Testis (tissue), 3 donors: ENCODE data around the gene SLC35F5. TPM values are rescaled to one million over a fixed set of nuclear protein-coding genes. Genes with fewer than 3 reads are reported as not detected.
"Not testable (repeated sequence)": the region's sequence is repeated elsewhere in the genome, so short reads cannot be mapped to it uniquely, and the experiment has no call there.

Experiments
- DNase-seq: peaks from one replicate; pipeline ENCODE4 v3.0.0-alpha.2; 2019
- H3K27ac ChIP-seq, 2 donors: fragments of 200-600 bp; sonication (generic); one replicate each; pipeline ENCODE4 v1.5.1; 2019
- H3K27me3 ChIP-seq: fragments of 200-600 bp; sonication (generic); one replicate; pipeline ENCODE4 v1.5.1; 2019
- H3K36me3 ChIP-seq: fragments of 200-600 bp; sonication (generic); one replicate; pipeline ENCODE4 v1.5.1; 2017; ENCODE audit warnings: low read depth; ENCODE audit errors: missing control alignments
- H3K4me1 ChIP-seq: fragments of 200-600 bp; sonication (generic); one replicate; pipeline ENCODE4 v1.5.1; 2019
- H3K4me3 ChIP-seq, 2 donors: fragments of 200-600 bp; sonication (generic); one replicate each; pipeline ENCODE4 v1.5.1; 2017 to 2019
- H3K9me3 ChIP-seq: fragments of 200-600 bp; sonication (generic); one replicate; pipeline ENCODE4 v1.5.1; 2017
- POLR2A ChIP-seq: fragments of 450-650 bp; IDR thresholded peaks from one replicate; pipeline ENCODE4 v1.6.1; 2017; ENCODE audit warnings: antibody characterized with exemption, mild to moderate bottlenecking, moderate library complexity
- WGBS, 2 donors: methylation state at CpG; one replicate each; pipeline ENCODE4 v1.1.5; 2018; 5-methylcytosine and 5-hydroxymethylcytosine counted together
- intact Hi-C: fragments of 100-400 bp; cut with DNase I; formaldehyde crosslinking; loops from one replicate; pipeline ENCODE4 v1.15.1; 2023; ENCODE audit warnings: low total_unique reads
- polyA plus RNA-seq: library from polyadenylated mRNA; stranded (reverse); fragments of 350-450 nt; fragmentation: Illumina TruSeq; extraction: RNeasy Lipid Tissue Mini Kit (QIAGEN cat#74804); gene quantifications from one replicate; pipeline ENCODE4 v1.2.3, GENCODE V29; 2014; ENCODE audit warnings: low read depth, low replicate concordance; ENCODE audit not compliant: insufficient read depth
- total RNA-seq, 2 donors: library from RNA; depleted of rRNA; stranded (reverse); fragments of >200 nt; gene quantifications; one replicate each; pipeline ENCODE4 v1.2.3, GENCODE V29; 2016
- TF ChIP-seq, protein P1 (sequence below), 3 experiments: fragments of 450-650 bp in 2 of 3; fragments of 200-600 bp in 1 of 3; sonication (generic) in 1 of 3; IDR thresholded peaks; one replicate each; pipeline ENCODE4 v1.5.1; 2016 to 2019; ENCODE audit warnings: antibody characterized with exemption in 3 of 3, mild to moderate bottlenecking in 2 of 3, moderate library complexity in 1 of 3

SLC35F5 gene
- total and polyA plus RNA-seq, 3 donors from 2014 or later: 62.1 to 110 (median 102) TPM

DNA sequence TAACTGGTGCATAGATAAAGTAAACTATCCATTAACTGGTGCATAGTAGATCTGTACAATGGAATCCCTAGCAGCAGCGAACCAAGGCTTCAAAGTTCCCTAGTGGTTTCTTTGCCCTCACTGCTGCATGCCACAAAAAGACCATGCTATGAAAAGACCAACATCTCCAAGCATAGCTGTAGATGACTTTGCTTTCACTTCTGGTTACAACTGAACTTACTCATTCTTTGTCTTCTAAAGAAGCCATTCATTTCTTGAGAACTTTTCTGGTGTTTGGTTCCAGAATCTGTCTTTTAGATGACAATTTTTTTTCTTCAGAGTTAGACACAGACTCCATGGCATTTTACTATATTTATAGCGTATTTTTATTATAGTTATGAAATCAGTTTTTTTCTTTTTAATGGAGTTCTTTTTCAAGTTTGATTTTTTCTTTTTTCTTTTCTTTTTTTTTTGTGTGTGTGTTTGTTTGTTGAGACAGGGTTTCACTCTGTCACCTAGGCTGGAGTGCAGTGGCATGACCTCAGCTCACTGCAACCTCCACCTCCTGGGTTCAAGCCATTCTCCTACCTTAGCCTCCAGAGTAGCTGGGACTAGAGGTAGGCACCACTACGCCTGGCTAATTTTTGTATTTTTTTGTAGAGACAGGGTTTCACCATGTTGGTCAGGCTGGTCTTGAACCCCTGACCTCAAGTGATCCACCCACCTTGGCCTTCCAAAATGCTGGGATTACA, 63.6 kb downstream of the SLC35F5 start:
- intact Hi-C loops: no loop called here
- 73 to 82% methylated on average over 3 of the region's 3 CpGs for WGBS, 2 donors

DNA sequence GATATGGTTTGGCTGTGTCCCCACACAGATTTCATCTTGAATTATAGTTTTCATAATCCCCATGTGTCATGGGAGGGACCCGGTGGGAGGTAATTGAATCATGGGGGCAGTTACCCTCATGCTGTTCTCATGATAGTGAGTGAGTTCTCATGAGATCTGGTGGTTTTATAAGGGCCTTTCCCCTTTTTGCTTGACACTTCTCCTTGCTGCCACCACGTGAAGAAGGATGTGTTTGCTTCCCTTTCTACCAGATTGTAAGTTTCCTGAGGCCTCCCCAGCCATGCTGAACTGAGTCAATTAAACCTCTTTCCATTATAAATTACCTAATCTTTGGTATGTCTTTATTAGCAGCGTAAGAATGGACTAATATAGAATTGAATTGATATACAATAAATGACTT, 65.6 kb downstream of the SLC35F5 start:
- DNase-seq, intact Hi-C loops, H3K27me3 ChIP-seq, H3K36me3 ChIP-seq, H3K4me3 ChIP-seq, H3K27ac ChIP-seq, H3K4me1 ChIP-seq, H3K9me3 ChIP-seq: not testable (repeated sequence)
- 65 to 72% methylated on average over 3 of the region's 3 CpGs for WGBS, 2 donors

More for the DNA sequence above, 63.6 kb downstream of the SLC35F5 start:
- no peak overlapping the region for H3K4me3 ChIP-seq
- TF ChIP-seq, protein P1, sequence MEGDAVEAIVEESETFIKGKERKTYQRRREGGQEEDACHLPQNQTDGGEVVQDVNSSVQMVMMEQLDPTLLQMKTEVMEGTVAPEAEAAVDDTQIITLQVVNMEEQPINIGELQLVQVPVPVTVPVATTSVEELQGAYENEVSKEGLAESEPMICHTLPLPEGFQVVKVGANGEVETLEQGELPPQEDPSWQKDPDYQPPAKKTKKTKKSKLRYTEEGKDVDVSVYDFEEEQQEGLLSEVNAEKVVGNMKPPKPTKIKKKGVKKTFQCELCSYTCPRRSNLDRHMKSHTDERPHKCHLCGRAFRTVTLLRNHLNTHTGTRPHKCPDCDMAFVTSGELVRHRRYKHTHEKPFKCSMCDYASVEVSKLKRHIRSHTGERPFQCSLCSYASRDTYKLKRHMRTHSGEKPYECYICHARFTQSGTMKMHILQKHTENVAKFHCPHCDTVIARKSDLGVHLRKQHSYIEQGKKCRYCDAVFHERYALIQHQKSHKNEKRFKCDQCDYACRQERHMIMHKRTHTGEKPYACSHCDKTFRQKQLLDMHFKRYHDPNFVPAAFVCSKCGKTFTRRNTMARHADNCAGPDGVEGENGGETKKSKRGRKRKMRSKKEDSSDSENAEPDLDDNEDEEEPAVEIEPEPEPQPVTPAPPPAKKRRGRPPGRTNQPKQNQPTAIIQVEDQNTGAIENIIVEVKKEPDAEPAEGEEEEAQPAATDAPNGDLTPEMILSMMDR (IDR thresholded peaks at IDR 0.05): no peak
- no peaks in the 10 kb centered on the region for H3K4me1 ChIP-seq
- H3K36me3 ChIP-seq: no peaks in the 10 kb centered on the region
- no peaks in the 10 kb centered on the region for H3K9me3 ChIP-seq
- no peak for DNase-seq
- H3K27ac ChIP-seq: no peak overlapping the region
- no peaks in the 10 kb centered on the region for H3K27me3 ChIP-seq

DNA sequence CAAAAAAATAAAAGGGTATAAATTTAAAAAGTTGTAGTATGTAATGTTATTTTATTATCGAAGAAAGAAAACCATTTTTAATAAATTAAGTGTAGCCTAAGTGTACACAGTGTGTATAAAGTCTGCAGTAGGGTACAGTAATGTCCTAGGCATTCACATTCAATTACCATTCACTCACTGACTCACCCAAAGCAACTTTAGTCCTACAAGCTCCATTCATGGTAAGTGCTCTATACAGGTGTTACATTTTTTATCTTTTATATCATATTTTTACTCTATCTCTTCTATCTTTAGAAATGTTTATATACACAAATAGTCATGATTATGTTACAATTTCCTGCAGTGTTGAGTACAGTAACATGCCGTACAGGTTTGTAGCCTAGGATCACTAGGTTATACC, 69.9 kb downstream of the SLC35F5 start:
- Histone ChIP-seq H3K27me3 (no peaks in the 10 kb centered on the region), H3K4me1 (no peaks in the 10 kb centered on the region), H3K36me3 (no peaks in the 10 kb centered on the region), H3K4me3 (no peak overlapping the region), H3K27ac (no peak overlapping the region), H3K9me3 (no peaks in the 10 kb centered on the region)
- TF ChIP-seq, protein P1 (IDR thresholded peaks at IDR 0.05): no peak
- no peak for TF ChIP-seq POLR2A
- 90 to 95% methylated on average over 2 of the region's 2 CpGs for WGBS, 2 donors
- DNase-seq: no peak
- intact Hi-C loops: no loop called here

DNA sequence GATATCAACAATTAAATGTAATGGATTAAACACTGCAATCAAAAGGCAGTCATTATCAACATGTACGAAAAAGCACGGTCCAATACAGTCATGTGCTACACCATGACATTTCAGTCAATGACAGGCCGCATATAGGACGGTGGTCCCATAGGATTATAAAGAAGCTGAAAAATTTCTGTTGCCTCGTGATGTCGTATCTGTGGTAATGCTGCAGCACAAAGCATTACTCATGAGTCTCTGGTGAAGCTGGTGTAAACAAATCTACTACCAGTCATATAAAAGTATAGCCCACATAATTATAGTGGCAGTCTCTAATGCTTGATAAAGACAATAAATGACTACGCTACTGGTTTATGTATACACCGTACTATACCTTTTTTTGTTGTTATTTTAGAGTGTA, 71.0 kb downstream of the SLC35F5 start:
- no peak for DNase-seq
- Histone ChIP-seq H3K9me3 (no peaks in the 10 kb centered on the region), H3K27ac (no peak overlapping the region), H3K4me1 (no peaks in the 10 kb centered on the region), H3K4me3 (no peak overlapping the region), H3K27me3 (no peaks in the 10 kb centered on the region), H3K36me3 (no peaks in the 10 kb centered on the region)
- 93 to 94% methylated on average over 8 of the region's 8 CpGs for WGBS, 2 donors
- intact Hi-C loops: no loop called here
- no peak for TF ChIP-seq POLR2A
- TF ChIP-seq, protein P1 (IDR thresholded peaks at IDR 0.05): no peak

DNA sequence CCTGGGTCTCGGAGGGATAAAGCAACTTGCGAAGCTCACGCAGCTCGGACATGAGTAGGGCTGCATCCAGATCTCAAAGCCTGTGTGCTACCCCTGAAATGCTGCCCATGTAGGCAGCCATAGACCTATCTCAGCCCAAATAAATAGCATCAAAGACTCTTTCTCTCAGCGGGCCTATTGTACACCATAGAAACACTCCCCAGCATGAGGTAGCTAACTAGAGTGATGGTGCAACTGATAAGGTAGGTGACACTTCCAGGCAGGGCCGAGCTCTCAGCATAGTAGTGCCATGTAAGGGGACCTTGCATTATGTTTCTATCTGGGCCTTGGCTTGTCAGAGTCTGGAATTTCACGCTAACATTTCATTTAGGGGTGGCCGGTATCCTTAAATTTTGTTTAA, 77.0 kb downstream of the SLC35F5 start:
- no peaks in the 10 kb centered on the region for H3K27me3 ChIP-seq
- no peak overlapping the region for H3K4me3 ChIP-seq
- intact Hi-C loops: no loop called here
- H3K4me1 ChIP-seq: no peaks in the 10 kb centered on the region
- TF ChIP-seq POLR2A: no peak
- H3K36me3 ChIP-seq: no peaks in the 10 kb centered on the region
- no peak overlapping the region for H3K27ac ChIP-seq
- no peaks in the 10 kb centered on the region for H3K9me3 ChIP-seq
- 86 to 87% methylated on average over 8 of the region's 8 CpGs for WGBS, 2 donors
- no peak for DNase-seq

DNA sequence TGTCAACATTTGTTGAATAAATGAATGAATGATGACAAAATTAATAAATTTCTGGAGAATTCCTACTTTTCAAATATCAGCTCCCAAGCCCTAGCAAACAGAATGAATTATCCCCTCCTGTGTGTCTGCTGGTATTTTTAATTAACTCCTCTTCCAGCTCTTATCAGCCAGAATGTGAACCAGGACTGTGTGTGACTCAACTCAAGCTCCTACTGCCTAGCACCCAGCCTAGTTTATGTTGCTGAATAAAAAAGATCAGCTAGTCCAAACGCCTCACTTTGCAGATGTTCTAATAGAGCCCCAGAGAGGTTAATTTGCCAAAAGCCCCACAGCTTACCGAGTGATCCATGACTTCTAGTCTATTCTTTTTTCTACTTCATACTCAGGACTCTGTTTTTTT, 79.1 kb downstream of the SLC35F5 start:
- Histone ChIP-seq H3K9me3 (no peaks in the 10 kb centered on the region), H3K4me1 (no peaks in the 10 kb centered on the region), H3K27me3 (no peaks in the 10 kb centered on the region), H3K4me3 (no peak overlapping the region), H3K27ac (no peak overlapping the region), H3K36me3 (no peaks in the 10 kb centered on the region)
- 44 to 52% methylated on average over 2 of the region's 2 CpGs for WGBS, 2 donors
- intact Hi-C loops: no loop called here
- TF ChIP-seq POLR2A: no peak
- TF ChIP-seq, protein P1 (IDR thresholded peaks at IDR 0.05): no peak
- no peak for DNase-seq
